Psoas muscle (tissue), 8 donors: Measurements from ENCODE around the gene SPDEF. TPM values are rescaled to one million over a fixed set of nuclear protein-coding genes. Genes with fewer than 3 reads are reported as not detected.

Experiments used
- ATAC-seq, 4 donors: fragments of 200-7000 bp; cut with Tn5 transposase; one replicate each; pipeline ENCODE4 v1.9.1; 2020; ENCODE audit warnings: moderate library complexity in 3 of 4, mild to moderate bottlenecking in 2 of 4
- DNase-seq, 2 donors: peaks; one replicate each; pipeline ENCODE4 v3.0.0-alpha.2; 2020
- H3K27ac ChIP-seq: fragments of 200-600 bp; one replicate; pipeline ENCODE4 v1.8.0; 2022
- H3K27me3 ChIP-seq, 3 donors: fragments of 200-600 bp in 1 of 3; one replicate each; pipeline versions ENCODE4 v1.6.1 to v1.8.0; 2013 to 2022; ENCODE audit warnings: low read length in 2 of 3, mild to moderate bottlenecking in 2 of 3, moderate library complexity in 1 of 3; ENCODE audit not compliant: insufficient read depth in 3 of 3
- H3K36me3 ChIP-seq, 2 donors: fragments of 200-600 bp in 1 of 2; one replicate each; pipeline versions ENCODE4 v1.6.1 to v1.8.0; 2013 to 2022; ENCODE audit warnings: low read depth in 1 of 2, mild to moderate bottlenecking in 1 of 2, moderate library complexity in 1 of 2; ENCODE audit not compliant: insufficient read depth in 1 of 2
- H3K4me1 ChIP-seq: fragments of 200-600 bp; one replicate; pipeline ENCODE4 v1.8.0; 2022
- H3K4me3 ChIP-seq: fragments of 200-600 bp; one replicate; pipeline ENCODE4 v1.8.0; 2022; ENCODE audit warnings: mild to moderate bottlenecking
- H3K9me3 ChIP-seq: fragments of 200-600 bp; one replicate; pipeline ENCODE4 v1.8.0; 2022
- WGBS, 3 donors: extraction: QIAGEN DNeasy Blood & Tissue Kit; methylation state at CpG; one replicate each; pipeline versions ENCODE4 v1.1.6 to v1.1.7; 2013; 5-methylcytosine and 5-hydroxymethylcytosine counted together
- intact Hi-C, 2 donors: fragments of 100-400 bp; cut with DNase I; formaldehyde crosslinking; loops; one replicate each; pipeline versions ENCODE4 v1.11.0 to v1.14.2; 2022
- polyA plus RNA-seq, 3 donors: library from polyadenylated mRNA; stranded (reverse); fragments of 200-250 nt; gene quantifications; one replicate each; pipeline ENCODE4 v1.2.3, GENCODE V29; 2013
- total RNA-seq, 4 donors: library from RNA; stranded (reverse); fragmentation: NEBNext Ultra II Directional in 2 of 4; extraction: Animal tissue kit (Norgen Biotek cat#: 25700) in 2 of 4; gene quantifications; one replicate each; pipeline versions ENCODE4 v1.2.1 to v1.2.4, GENCODE V29; 2021 to 2023
- TF ChIP-seq, protein P1 (sequence below): fragments of 200-600 bp; IDR thresholded peaks from one replicate; pipeline ENCODE4 v1.8.0; 2022; ENCODE audit warnings: antibody characterized with exemption
- donor health status: healthy with polysubstance abuse.
- donor health status: DM: no; HTN: no; CAD: no; lungs with moderate emphysema.
- donor health status: Bipolar disorder and iron deficiency.
- donor health status: healthy.
- donor health status: DM: yes; HTN: yes; CAD: no.
- donor health status: DM: no; HTN: no; CAD: no.
- donor health status: DM: no; HTN: no; CAD: no.
- donor health status: DM: yes; HTN: yes; CAD: no.

SPDEF gene
- total and polyA plus RNA-seq, 7 donors = 0.03 to 0.22 (median 0.21) TPM; not detected in 2

DNA sequence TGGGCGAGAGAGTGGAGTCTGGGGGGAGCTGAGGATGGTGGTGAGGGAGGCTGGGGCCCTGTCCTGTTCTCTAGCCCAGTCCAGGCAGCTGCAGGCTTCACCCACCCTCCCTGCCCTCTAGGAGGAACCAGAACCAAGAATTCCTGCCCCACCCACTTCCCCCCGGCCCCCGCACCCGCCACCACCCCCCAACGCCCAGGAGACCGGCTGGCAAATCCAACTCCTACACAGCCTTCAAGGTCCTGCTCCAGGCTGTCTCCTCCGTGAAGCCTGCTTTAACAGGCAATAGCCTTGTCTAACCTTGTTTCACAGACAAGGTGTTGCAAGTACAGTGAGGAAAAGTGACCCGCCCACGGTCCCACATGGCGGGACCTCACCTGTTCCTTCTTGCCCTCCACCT is 2.4 kb downstream of the SPDEF start:
- Histone ChIP-seq H3K4me3 (no peak overlapping the region), H3K9me3 (peaks cover 6% of the 10 kb centered on the region), H3K4me1 (no peaks in the 10 kb centered on the region), H3K27me3 (no peaks in the 10 kb centered on the region), H3K36me3 (no peaks in the 10 kb centered on the region), H3K27ac (no peak overlapping the region)
- ATAC-seq (no peak), DNase-seq (no peak)
- intact Hi-C loops = no loop called here
- 76 to 81% (median 81%) methylated on average over 9 to 10 of the region's 10 CpGs for WGBS, 3 donors
- TF ChIP-seq, protein P1, sequence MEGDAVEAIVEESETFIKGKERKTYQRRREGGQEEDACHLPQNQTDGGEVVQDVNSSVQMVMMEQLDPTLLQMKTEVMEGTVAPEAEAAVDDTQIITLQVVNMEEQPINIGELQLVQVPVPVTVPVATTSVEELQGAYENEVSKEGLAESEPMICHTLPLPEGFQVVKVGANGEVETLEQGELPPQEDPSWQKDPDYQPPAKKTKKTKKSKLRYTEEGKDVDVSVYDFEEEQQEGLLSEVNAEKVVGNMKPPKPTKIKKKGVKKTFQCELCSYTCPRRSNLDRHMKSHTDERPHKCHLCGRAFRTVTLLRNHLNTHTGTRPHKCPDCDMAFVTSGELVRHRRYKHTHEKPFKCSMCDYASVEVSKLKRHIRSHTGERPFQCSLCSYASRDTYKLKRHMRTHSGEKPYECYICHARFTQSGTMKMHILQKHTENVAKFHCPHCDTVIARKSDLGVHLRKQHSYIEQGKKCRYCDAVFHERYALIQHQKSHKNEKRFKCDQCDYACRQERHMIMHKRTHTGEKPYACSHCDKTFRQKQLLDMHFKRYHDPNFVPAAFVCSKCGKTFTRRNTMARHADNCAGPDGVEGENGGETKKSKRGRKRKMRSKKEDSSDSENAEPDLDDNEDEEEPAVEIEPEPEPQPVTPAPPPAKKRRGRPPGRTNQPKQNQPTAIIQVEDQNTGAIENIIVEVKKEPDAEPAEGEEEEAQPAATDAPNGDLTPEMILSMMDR = no peak

DNA sequence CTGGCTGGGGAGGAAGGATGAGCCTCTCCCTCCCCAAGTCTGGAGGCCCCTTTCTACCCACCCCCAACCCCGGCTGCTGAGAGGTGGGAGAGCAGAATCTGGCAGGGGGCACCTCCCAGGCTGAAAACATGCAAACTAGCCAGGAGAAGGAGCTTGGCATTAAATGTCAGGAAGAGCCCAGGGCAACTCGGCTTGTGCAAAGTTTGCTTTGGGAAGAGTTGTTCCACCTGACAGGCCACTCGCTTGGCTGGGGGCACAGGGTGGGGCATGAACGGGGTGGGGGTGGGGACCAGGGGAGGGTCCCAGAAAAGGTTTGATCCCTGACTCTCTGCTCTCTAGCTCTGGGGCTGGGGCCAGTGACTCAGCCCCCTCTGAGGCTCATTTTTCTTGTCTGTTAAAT is 3.0 kb downstream of the SPDEF start:
- TF ChIP-seq, protein P1 = no peak
- intact Hi-C loops = no loop called here
- no peaks in the 10 kb centered on the region for H3K36me3 ChIP-seq
- peaks cover under 1% of the 10 kb centered on the region for H3K9me3 ChIP-seq
- no peaks in the 10 kb centered on the region for H3K4me1 ChIP-seq
- no peak overlapping the region for H3K27ac ChIP-seq
- DNase-seq (no peak), ATAC-seq (no peak)
- no peak overlapping the region for H3K4me3 ChIP-seq
- H3K27me3 ChIP-seq = no peaks in the 10 kb centered on the region
- WGBS, 3 donors = 72 to 84% (median 78%) methylated on average over 4 of the region's 4 CpGs

DNA sequence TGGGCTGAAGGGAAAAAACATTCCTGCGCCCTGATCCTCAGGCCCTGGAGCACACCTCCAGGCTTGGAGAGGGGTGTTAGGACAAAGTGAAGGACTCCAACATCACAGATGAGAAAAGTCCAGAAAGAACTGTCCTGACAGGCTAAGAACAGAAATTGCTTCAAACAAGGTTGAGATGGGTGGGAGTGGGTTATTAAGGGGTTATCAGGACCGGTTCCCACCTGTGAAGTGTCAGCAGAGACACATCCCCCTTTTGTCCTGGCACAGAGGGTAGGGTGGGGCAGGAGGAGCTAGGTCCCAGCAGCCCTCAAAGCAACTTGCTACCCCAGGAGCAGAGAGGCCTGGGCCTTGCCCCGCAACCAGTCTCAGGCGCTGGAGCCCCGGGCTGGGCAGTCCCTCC is 3.5 kb downstream of the SPDEF start:
- Histone ChIP-seq H3K9me3 (no peaks in the 10 kb centered on the region), H3K27me3 (no peaks in the 10 kb centered on the region), H3K4me3 (no peak overlapping the region), H3K36me3 (no peaks in the 10 kb centered on the region), H3K4me1 (no peaks in the 10 kb centered on the region), H3K27ac (no peak overlapping the region)
- intact Hi-C loops = no loop called here
- DNase-seq = no peak
- TF ChIP-seq, protein P1 = no peak
- 87 to 91% (median 88%) methylated on average over 5 of the region's 5 CpGs for WGBS, 3 donors
- no peak for ATAC-seq

DNA sequence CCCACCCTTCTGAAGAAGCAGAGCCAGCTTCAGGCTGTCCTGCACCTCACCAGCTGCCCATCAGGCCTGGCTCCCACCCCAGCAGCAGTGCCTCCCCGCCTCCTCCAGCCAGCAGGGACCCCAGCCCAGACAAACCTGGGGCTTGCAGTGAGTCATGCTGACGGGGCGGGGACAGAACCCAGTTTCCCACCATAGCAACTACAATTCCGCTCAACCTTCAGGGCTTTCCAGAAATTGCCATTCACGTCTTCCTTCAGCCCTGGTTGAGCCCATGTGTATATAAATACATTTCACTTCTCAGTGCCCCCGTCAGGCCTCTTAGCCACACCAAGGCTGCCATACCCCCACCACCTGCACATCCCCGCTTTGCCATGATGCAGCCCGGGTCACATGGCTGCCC is 4.4 kb downstream of the SPDEF start:
- Histone ChIP-seq H3K4me3 (no peak overlapping the region), H3K27ac (no peak overlapping the region), H3K27me3 (no peaks in the 10 kb centered on the region), H3K4me1 (no peaks in the 10 kb centered on the region), H3K36me3 (no peaks in the 10 kb centered on the region), H3K9me3 (no peaks in the 10 kb centered on the region)
- intact Hi-C loops = no loop called here
- WGBS, 3 donors = 93 to 98% (median 94%) methylated on average over 8 of the region's 8 CpGs
- no peak for ATAC-seq
- DNase-seq = no peak
- TF ChIP-seq, protein P1 = no peak

DNA sequence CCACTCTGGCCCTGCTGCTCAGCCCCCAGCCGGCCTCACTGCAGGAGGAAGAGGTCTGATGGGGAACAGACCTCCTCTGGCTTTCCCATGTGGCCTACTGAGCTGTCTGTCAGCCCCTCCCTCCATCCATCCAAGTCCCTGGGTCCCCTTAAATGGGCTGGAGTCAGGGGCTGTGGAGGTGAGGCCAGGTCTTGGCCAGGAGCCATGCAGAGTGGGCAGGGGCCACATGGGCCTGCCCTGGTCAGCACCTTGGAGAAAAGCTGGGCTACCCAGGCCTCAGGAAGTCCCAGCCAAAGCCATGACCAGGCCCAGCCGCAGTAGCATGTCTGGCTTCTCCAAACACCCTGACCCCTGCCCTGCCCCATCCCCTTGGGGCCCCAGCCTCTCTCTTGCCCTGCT is 6.3 kb downstream of the SPDEF start:
- Histone ChIP-seq H3K27ac (no peak overlapping the region), H3K4me3 (no peak overlapping the region), H3K9me3 (no peaks in the 10 kb centered on the region), H3K36me3 (no peaks in the 10 kb centered on the region), H3K4me1 (no peaks in the 10 kb centered on the region), H3K27me3 (no peaks in the 10 kb centered on the region)
- TF ChIP-seq, protein P1 = no peak
- intact Hi-C loops = no loop called here
- DNase-seq (no peak), ATAC-seq (no peak)
- 77 to 87% (median 77%) methylated on average over 1 to 2 of the region's 2 CpGs for WGBS, 3 donors
